Upper lobe of right lung (tissue), 1 donor: ENCODE results near the gene SDK2. TPM values are rescaled to one million over a fixed set of nuclear protein-coding genes. Genes with fewer than 3 reads are reported as not detected.

Experiments used
- ATAC-seq: fragments of 200-7000 bp; cut with Tn5 transposase; one replicate; pipeline ENCODE4 v1.9.1; 2020; ENCODE audit warnings: mild to moderate bottlenecking, moderate library complexity
- DNase-seq: peaks from one replicate; pipeline ENCODE4 v3.0.0-alpha.2; 2020
- H3K27ac ChIP-seq: fragments of 200-600 bp; one replicate; pipeline ENCODE4 v1.8.0; 2022
- H3K27me3 ChIP-seq: fragments of 200-600 bp; one replicate; pipeline ENCODE4 v1.8.0; 2022; ENCODE audit warnings: mild to moderate bottlenecking
- H3K36me3 ChIP-seq: fragments of 200-600 bp; one replicate; pipeline ENCODE4 v1.8.0; 2022
- H3K4me1 ChIP-seq: fragments of 200-600 bp; one replicate; pipeline ENCODE4 v1.8.0; 2022
- H3K4me3 ChIP-seq: fragments of 200-600 bp; one replicate; pipeline ENCODE4 v1.8.0; 2022; ENCODE audit warnings: mild to moderate bottlenecking
- H3K9me3 ChIP-seq: fragments of 200-600 bp; one replicate; pipeline ENCODE4 v1.8.0; 2022
- intact Hi-C: fragments of 100-400 bp; cut with DNase I; formaldehyde crosslinking; loops from one replicate; pipeline ENCODE4 v1.11.0; 2022
- total RNA-seq: library from RNA; stranded (reverse); fragmentation: NEBNext Ultra II Directional; extraction: Animal tissue kit (Norgen Biotek cat#: 25700); gene quantifications from one replicate; pipeline ENCODE4 v1.2.1, GENCODE V29; 2021
- TF ChIP-seq, protein P1 (sequence below): fragments of 200-600 bp; IDR thresholded peaks from one replicate; pipeline ENCODE4 v1.8.0; 2022; ENCODE audit warnings: antibody characterized with exemption
- donor health status: DM: no; HTN: yes; CAD: no; lungs with severe emphysema.

The SDK2 gene
- total RNA-seq, 1 donor from 2014 or later: 2.3 TPM

DNA sequence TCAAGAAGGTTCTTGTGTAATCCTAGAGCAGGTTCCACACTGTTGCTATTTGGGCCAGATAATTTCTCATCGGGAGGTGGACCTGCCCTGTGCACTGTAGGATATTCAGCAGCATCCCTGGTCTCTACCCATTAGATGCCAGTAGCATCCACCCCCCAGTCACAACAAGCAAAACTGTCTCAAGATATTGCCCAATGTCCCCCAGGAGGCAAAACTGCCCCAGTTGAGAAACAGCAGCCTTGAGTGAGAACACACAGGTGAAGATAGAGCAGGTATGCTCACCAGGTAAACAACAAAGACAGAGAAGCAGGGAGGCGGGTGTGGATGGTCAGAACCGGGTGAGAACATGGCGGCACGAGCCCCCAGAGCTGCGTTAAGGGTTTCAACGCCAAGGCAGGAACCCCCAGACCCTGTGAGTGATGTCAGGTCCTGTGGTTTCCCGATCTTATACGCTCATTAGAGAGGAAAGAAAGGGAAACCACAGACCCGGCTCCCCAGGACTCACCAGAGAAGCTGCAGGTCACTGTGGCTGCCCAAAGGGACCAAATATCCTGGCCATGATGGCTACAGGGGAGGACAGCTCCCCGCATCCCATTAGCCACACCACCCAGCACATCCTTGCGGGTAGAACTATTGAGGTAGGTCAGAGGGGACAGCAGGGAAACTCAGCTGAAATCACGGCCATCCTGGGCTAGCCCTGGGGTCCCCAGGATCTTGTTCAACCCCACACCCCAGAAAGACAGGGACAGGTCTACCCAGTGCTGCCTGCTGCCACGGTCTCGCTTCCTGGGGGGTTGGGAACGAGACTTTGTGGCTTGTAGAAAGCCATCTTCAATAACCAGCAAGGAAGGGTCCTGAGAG, 353.6 kb downstream of the SDK2 start:
- Histone ChIP-seq H3K27ac (peak overlapping the region; percentile 79), H3K9me3 (no peaks in the 10 kb centered on the region), H3K4me3 (no peak overlapping the region), H3K36me3 (peaks cover 8% of the 10 kb centered on the region), H3K4me1 (peaks cover 74% of the 10 kb centered on the region), H3K27me3 (no peaks in the 10 kb centered on the region)
- intact Hi-C loops: no loop called here
- ATAC-seq (no peak), DNase-seq (no peak)
- TF ChIP-seq, protein P1, sequence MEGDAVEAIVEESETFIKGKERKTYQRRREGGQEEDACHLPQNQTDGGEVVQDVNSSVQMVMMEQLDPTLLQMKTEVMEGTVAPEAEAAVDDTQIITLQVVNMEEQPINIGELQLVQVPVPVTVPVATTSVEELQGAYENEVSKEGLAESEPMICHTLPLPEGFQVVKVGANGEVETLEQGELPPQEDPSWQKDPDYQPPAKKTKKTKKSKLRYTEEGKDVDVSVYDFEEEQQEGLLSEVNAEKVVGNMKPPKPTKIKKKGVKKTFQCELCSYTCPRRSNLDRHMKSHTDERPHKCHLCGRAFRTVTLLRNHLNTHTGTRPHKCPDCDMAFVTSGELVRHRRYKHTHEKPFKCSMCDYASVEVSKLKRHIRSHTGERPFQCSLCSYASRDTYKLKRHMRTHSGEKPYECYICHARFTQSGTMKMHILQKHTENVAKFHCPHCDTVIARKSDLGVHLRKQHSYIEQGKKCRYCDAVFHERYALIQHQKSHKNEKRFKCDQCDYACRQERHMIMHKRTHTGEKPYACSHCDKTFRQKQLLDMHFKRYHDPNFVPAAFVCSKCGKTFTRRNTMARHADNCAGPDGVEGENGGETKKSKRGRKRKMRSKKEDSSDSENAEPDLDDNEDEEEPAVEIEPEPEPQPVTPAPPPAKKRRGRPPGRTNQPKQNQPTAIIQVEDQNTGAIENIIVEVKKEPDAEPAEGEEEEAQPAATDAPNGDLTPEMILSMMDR: no peak

GRCh38 chr17:73289549-73290254, 354.5 kb downstream of the SDK2 start:
- peaks cover 17% of the 10 kb centered on the region for H3K36me3 ChIP-seq
- TF ChIP-seq, protein P1: no peak
- H3K27ac ChIP-seq: peak overlapping the region; percentile 79
- DNase-seq (no peak), ATAC-seq (no peak)
- H3K27me3 ChIP-seq: no peaks in the 10 kb centered on the region
- no peaks in the 10 kb centered on the region for H3K9me3 ChIP-seq
- no peak overlapping the region for H3K4me3 ChIP-seq
- intact Hi-C loops: no loop called here
- peaks cover 73% of the 10 kb centered on the region for H3K4me1 ChIP-seq

DNA sequence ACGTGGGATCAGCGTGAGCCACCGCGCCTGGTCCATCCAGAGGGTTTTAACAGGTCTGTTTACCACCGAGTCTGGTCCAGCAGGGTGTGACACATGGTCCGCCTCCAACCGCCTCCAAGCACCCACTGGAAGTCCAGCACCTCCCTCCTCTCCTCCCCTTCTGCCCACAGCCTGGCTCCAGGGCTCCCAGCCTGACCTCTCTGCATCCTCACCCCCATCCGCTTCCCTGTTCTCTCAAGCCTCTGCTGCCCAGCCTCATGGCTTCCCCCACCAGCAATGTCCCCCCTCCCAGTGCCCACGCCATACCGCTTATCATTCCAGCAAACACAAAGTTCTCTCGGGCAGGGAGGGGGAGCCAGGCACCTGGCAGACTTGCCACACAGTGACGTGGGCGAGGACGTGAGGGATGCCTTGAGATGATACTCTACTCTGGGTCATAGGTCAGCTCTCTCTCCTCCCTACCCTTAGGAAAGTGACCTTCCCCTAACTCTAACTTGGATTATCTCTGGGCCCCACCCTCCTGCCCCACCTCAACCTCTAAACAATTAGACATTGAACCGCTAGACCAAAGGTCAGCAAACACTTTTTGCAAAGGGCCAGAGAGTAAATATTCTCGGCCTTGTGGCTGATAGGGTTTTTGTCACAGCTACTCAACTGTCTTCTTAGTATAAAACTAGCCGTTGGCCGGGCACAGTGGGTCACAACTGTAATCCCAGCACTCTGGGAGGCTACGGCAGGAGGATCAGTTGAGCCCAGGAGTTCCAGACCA, 355.5 kb downstream of the SDK2 start:
- peak overlapping the region; percentile 79 for H3K27ac ChIP-seq
- H3K27me3 ChIP-seq: no peaks in the 10 kb centered on the region
- peak; percentile 75 for DNase-seq
- intact Hi-C loops: no loop called here
- TF ChIP-seq, protein P1: no peak
- ATAC-seq: peak; percentile 60
- H3K9me3 ChIP-seq: no peaks in the 10 kb centered on the region
- H3K36me3 ChIP-seq: peaks cover 27% of the 10 kb centered on the region
- peaks cover 63% of the 10 kb centered on the region for H3K4me1 ChIP-seq
- no peak overlapping the region for H3K4me3 ChIP-seq

DNA sequence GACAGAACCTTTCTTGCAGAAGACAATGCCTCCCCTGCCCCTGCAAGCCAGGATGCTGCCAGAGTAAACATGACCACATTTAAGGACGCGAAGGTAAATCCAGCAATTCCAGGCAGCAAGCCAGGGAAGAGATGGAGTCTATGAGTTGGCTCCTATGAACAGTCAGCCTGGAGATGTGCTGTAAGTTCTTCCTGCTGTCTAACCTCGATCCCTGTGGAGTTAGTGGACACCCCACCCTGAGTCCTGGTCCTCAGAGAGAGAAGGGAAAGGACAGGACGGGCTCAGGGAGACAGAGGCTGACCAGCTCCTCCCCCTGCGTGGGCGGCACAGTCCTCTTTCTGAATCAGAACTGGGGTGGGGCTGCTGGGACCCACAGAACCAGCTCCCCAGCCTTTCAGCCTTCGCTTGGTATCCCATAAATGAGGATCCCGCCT, 357.4 kb downstream of the SDK2 start:
- H3K9me3 ChIP-seq: no peaks in the 10 kb centered on the region
- H3K27ac ChIP-seq: no peak overlapping the region
- H3K4me1 ChIP-seq: peaks cover 45% of the 10 kb centered on the region
- peaks cover 35% of the 10 kb centered on the region for H3K36me3 ChIP-seq
- no peak overlapping the region for H3K4me3 ChIP-seq
- TF ChIP-seq, protein P1: no peak
- DNase-seq (no peak), ATAC-seq (no peak)
- no peaks in the 10 kb centered on the region for H3K27me3 ChIP-seq
- intact Hi-C loops: no loop called here
